ENCODE measurements around the gene SEC14L2. TPM values are rescaled to one million over a fixed set of nuclear protein-coding genes. Genes with fewer than 3 reads are reported as not detected.

Gene SEC14L2
- total RNA-seq, 1 experiment from 2014 or later, result 8.2 TPM

- Histone ChIP-seq H3K27me3 (ENCODE audit: insufficient read depth, low read length) (no peaks in the 10 kb centered on the region), H2BK15ac (ENCODE audit: low read depth, low read length) (no peak overlapping the region), H3K18ac (ENCODE audit: insufficient read length, low read depth, low read length) (peak overlapping the region; percentile 21), H2AFZ (ENCODE audit: low read length) (no peak overlapping the region), H3K9ac (ENCODE audit: extremely low read depth, insufficient read length, low read length) (no peak overlapping the region), H3K14ac (ENCODE audit: insufficient read depth, low read length) (no peak overlapping the region), H4K8ac (replicated peaks; ENCODE audit: insufficient read length, low read depth, low read length) (no peak overlapping the region), H3K9me3 (ENCODE audit: control insufficient read depth, low read depth, low read length) (no peaks in the 10 kb centered on the region), H3K27ac (ENCODE audit: insufficient read length, low read depth, low read length) (no peak overlapping the region), H3K79me2 (ENCODE audit: insufficient read depth, low read length) (no peaks in the 10 kb centered on the region), H3K4me1 (ENCODE audit: insufficient read depth, low read length) (peaks cover 4% of the 10 kb centered on the region), H3K23me2 (ENCODE audit: insufficient read length, low read depth, low read length, poor library complexity, severe bottlenecking) (no peaks in the 10 kb centered on the region), H3K79me1 (ENCODE audit: insufficient read depth, low read depth, low read length, poor library complexity, severe bottlenecking) (no peaks in the 10 kb centered on the region), H4K5ac (ENCODE audit: insufficient read length, low read depth, low read length) (no peak overlapping the region), H4K20me1 (ENCODE audit: control insufficient read depth, insufficient read depth, insufficient read length) (no peaks in the 10 kb centered on the region), H2BK5ac (ENCODE audit: insufficient read length, low read length) (no peak overlapping the region), H2AK5ac (ENCODE audit: insufficient read length, low read length) (no peak overlapping the region), H2BK20ac (ENCODE audit: low read depth, low read length, poor library complexity, severe bottlenecking) (no peak overlapping the region), H2BK12ac (ENCODE audit: insufficient read length, low read depth, low read length) (no peak overlapping the region), H2BK120ac (ENCODE audit: low read depth, low read length, poor library complexity, severe bottlenecking) (no peak overlapping the region), H3K56ac (ENCODE audit: insufficient read length, low read depth, low read length) (no peak overlapping the region), H4K91ac (ENCODE audit: insufficient read length, low read depth, low read length) (no peak overlapping the region), H3K23ac (ENCODE audit: insufficient read length, low read depth, low read length) (no peak overlapping the region), H3T11ph (ENCODE audit: low read length) (no peak overlapping the region), H3K4ac (ENCODE audit: low read depth, low read length) (no peak overlapping the region), H3K4me2 (ENCODE audit: insufficient read depth, insufficient read length, low read length) (peak overlapping the region; percentile 2)
- WGBS (ENCODE audit: extremely low coverage, insufficient read length, low lambda C conversion rate), result no CpG with 5 or more reads among the region's 7 CpGs
- 0 out of 3 replicates have a peak, but pooled peaks have one; percentile 12 for TF ChIP-seq CTCF (conservative IDR thresholded peaks at IDR 0.05)
- no peaks in the 10 kb centered on the region for H3K27me3 Mint-ChIP-seq (ENCODE audit: low read depth)
- H3K27ac Mint-ChIP-seq, result peak overlapping the region; percentile 66 to 87 (median 86); a peak in 6 of 7 replicates
- no peaks in the 10 kb centered on the region for H3K9me3 Mint-ChIP-seq
- DNase-seq, result peak; percentile 84
- peaks cover 3 to 13% (median 7%) of the 10 kb centered on the region in 3 experiments; a peak in 4 of 7 replicates for H3K36me3 Mint-ChIP-seq (ENCODE audit: insufficient read depth in 1 of 3, low read depth in 3 of 3)
- peak overlapping the region in 1 of 2 experiments; percentile 64; a peak in 3 of 5 replicates for H3K4me3 Mint-ChIP-seq
- H3K4me1 Mint-ChIP-seq, result peaks cover 17 to 19% of the 10 kb centered on the region in 2 experiments
Observed at GRCh38 chr22:30362651-30363281, 34.1 kb upstream of the SEC14L2 start.
